Smooth muscle cell (in vitro differentiated cells): Measurements from ENCODE around the gene PAK2. TPM values are rescaled to one million over a fixed set of nuclear protein-coding genes. Genes with fewer than 3 reads are reported as not detected.

ENCODE experiments used
- DNase-seq: peaks from one replicate; lab custom pipeline; 2025; ENCODE audit not compliant: unreplicated experiment; lab: John Stamatoyannopoulos, UW
- H2AFZ ChIP-seq: fragments of 200-600 bp; sonication (generic); 2 replicates; pipeline ENCODE4 v1.6.0; 2016; ENCODE audit warnings: antibody characterized with exemption, low read depth, mild to moderate bottlenecking
- H3F3A ChIP-seq: fragments of 200-600 bp; sonication (generic); 2 replicates; pipeline ENCODE4 v1.6.0; 2017; ENCODE audit warnings: antibody characterized with exemption, low read depth
- H3K27ac ChIP-seq: fragments of 200-600 bp; sonication (generic); 2 replicates; pipeline ENCODE4 v1.5.1; 2016; ENCODE audit warnings: low read depth, mild to moderate bottlenecking
- H3K27me3 ChIP-seq: fragments of 200-600 bp; sonication (generic); 2 replicates; pipeline ENCODE4 v1.6.1; 2016; ENCODE audit warnings: low read depth, mild to moderate bottlenecking
- H3K36me3 ChIP-seq: fragments of 200-600 bp; sonication (generic); 2 replicates; pipeline ENCODE4 v1.5.1; 2016; ENCODE audit warnings: low read depth
- H3K4me1 ChIP-seq: fragments of 200-600 bp; sonication (generic); 2 replicates; pipeline ENCODE4 v1.5.1; 2016; ENCODE audit warnings: low read depth
- H3K4me2 ChIP-seq: fragments of 200-600 bp; sonication (generic); 2 replicates; pipeline ENCODE4 v1.6.0; 2016; ENCODE audit warnings: mild to moderate bottlenecking
- H3K4me3 ChIP-seq: fragments of 200-600 bp; sonication (generic); 2 replicates; pipeline ENCODE4 v1.5.1; 2016; ENCODE audit warnings: mild to moderate bottlenecking
- H3K79me2 ChIP-seq: fragments of 200-600 bp; sonication (generic); 2 replicates; pipeline ENCODE4 v1.6.0; 2016; ENCODE audit warnings: low read depth, mild to moderate bottlenecking
- H3K9ac ChIP-seq: fragments of 200-600 bp; sonication (generic); 2 replicates; pipeline ENCODE4 v1.6.0; 2016; ENCODE audit warnings: low read depth
- H3K9me3 ChIP-seq: fragments of 200-600 bp; sonication (generic); replicated peaks from 2 replicates; pipeline ENCODE4 v1.5.1; 2016; ENCODE audit warnings: low read depth
- H4K20me1 ChIP-seq: fragments of 200-600 bp; sonication (generic); 2 replicates; pipeline ENCODE4 v1.6.0; 2016; ENCODE audit warnings: low read depth
- WGBS: methylation state at CpG from one replicate; pipeline ENCODE4 v1.1.7; 2016; ENCODE audit warnings: low lambda C conversion rate; 5-methylcytosine and 5-hydroxymethylcytosine counted together
- polyA plus RNA-seq: library from polyadenylated mRNA; unstranded; fragments of >200 nt; fragmentation: Nextera tagmentation; extraction: Ambion mirVana; gene quantifications from 2 replicates; pipeline ENCODE4 v1.2.1, GENCODE V29; 2016
- total RNA-seq: library from RNA; depleted of rRNA; stranded (reverse); fragments of >200 nt; gene quantifications from 2 replicates; pipeline ENCODE4 v1.2.3, GENCODE V29; 2014
- TF ChIP-seq, protein P1 (sequence below): fragments of 200-600 bp; sonication (generic); IDR thresholded peaks from 2 replicates; pipeline ENCODE4 v1.5.1; 2017; ENCODE audit warnings: borderline replicate concordance, mild to moderate bottlenecking, antibody characterized with exemption; ENCODE audit not compliant: insufficient read depth, poor library complexity, severe bottlenecking

The PAK2 gene
- total and polyA plus RNA-seq, 2 experiments from 2014 or later = 20.6 to 98.4 TPM

DNA sequence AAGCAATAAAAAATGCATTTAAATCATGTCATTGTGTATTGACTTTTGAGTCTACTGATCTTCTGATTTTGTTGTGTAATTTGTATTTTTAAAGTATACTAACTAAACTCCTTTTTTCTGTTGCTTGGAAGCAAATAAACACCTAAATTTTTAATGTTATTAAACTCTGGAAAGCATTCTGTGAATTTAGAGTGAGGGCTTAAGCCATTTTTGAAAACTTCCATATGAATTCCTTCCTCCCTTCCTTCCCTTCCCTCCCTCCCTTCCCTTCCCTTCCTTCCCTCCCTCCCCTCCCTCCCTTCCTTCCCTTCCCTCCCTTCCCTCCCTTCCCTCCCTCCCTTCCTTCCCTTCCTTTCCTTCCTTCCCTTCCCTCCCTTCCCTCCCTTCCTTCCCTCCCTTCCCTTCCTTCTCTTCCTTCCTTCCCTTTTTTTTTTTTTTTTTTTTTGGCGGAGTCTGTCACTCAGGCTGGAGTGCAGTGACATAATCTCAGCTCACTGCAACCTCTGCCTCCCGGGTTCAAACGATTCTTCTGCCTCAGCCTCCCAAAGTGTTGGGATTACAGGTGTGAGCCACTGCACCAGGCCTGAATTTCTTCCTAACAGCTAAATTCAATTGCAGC lies 71.4 kb downstream of the PAK2 start:
- H3K9ac ChIP-seq = no peak overlapping the region
- 96% methylated on average over 2 of the region's 3 CpGs for WGBS

DNA sequence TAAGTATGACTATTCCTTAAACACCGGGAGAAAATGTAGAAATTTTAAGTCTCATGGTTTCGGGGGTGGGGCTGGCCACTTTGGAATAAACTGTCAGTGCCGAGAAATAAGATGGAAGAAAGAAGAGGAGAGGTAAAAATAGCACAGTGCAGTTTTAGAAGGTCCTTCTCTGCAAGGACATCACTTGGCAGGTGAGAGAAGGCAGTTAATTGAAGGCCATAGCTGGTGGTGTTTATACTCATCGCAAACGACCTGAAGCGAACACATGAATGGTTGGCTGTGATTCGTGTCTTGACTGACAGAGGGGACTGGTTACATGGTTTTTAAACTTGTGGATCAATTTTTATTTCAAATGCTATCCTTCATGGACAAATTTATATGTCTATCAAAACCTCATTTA lies 73.2 kb downstream of the PAK2 start:
- no peak overlapping the region for H3K4me3 ChIP-seq
- H2AFZ ChIP-seq = no peak overlapping the region
- peaks cover 24% of the 10 kb centered on the region for H3K36me3 ChIP-seq
- no peak overlapping the region for H3K27ac ChIP-seq
- no peak for DNase-seq
- no peaks in the 10 kb centered on the region for H4K20me1 ChIP-seq
- H3K79me2 ChIP-seq = no peaks in the 10 kb centered on the region
- H3K4me2 ChIP-seq = no peak overlapping the region
- no peaks in the 10 kb centered on the region for H3F3A ChIP-seq
- H3K9me3 ChIP-seq = peaks cover 3% of the 10 kb centered on the region
- no peaks in the 10 kb centered on the region for H3K27me3 ChIP-seq
- no peaks in the 10 kb centered on the region for H3K4me1 ChIP-seq
- WGBS = 96% methylated on average over 7 of the region's 7 CpGs
- no peak overlapping the region for H3K9ac ChIP-seq
- TF ChIP-seq, protein P1, sequence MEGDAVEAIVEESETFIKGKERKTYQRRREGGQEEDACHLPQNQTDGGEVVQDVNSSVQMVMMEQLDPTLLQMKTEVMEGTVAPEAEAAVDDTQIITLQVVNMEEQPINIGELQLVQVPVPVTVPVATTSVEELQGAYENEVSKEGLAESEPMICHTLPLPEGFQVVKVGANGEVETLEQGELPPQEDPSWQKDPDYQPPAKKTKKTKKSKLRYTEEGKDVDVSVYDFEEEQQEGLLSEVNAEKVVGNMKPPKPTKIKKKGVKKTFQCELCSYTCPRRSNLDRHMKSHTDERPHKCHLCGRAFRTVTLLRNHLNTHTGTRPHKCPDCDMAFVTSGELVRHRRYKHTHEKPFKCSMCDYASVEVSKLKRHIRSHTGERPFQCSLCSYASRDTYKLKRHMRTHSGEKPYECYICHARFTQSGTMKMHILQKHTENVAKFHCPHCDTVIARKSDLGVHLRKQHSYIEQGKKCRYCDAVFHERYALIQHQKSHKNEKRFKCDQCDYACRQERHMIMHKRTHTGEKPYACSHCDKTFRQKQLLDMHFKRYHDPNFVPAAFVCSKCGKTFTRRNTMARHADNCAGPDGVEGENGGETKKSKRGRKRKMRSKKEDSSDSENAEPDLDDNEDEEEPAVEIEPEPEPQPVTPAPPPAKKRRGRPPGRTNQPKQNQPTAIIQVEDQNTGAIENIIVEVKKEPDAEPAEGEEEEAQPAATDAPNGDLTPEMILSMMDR = no peak

More for the DNA sequence above, 71.4 kb downstream of the PAK2 start:
- no peaks in the 10 kb centered on the region for H3K79me2 ChIP-seq
- H3K9me3 ChIP-seq = peaks cover 3% of the 10 kb centered on the region
- H4K20me1 ChIP-seq = no peaks in the 10 kb centered on the region
- H3K27me3 ChIP-seq = no peaks in the 10 kb centered on the region
- H3F3A ChIP-seq = no peaks in the 10 kb centered on the region
- H3K4me3 ChIP-seq = no peak overlapping the region
- H3K27ac ChIP-seq = no peak overlapping the region
- DNase-seq = no peak
- H3K36me3 ChIP-seq = peaks cover 37% of the 10 kb centered on the region
- TF ChIP-seq, protein P1 = no peak
- no peak overlapping the region for H3K4me2 ChIP-seq
- H2AFZ ChIP-seq = no peak overlapping the region
- no peaks in the 10 kb centered on the region for H3K4me1 ChIP-seq

DNA sequence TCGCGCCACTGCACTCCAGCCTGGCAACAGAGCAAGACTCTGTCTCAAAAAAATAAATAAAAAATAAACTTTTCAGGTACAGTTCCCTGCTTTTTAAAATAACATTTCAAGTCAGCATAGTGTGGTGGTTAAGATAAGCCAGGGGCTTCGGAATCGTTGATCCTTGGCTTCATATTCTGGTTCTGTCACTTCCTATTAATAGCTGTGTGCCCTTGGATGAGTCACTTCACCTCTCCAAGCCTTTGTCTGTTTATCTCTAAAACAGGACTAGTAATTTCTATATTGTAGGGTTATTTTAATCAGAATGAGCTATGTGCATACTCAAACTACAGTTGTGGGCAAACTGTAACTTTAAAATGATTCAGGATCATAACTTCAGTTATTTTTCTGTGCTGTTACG lies 74.2 kb downstream of the PAK2 start:
- WGBS = 93% methylated on average over 5 of the region's 5 CpGs
- no peak overlapping the region for H3K4me2 ChIP-seq

More for the DNA sequence above, 74.2 kb downstream of the PAK2 start:
- Histone ChIP-seq H3K4me1 (no peaks in the 10 kb centered on the region), H3K79me2 (no peaks in the 10 kb centered on the region), H4K20me1 (no peaks in the 10 kb centered on the region), H3K27me3 (no peaks in the 10 kb centered on the region), H3K9ac (no peak overlapping the region), H3K9me3 (peaks cover 3% of the 10 kb centered on the region), H3K27ac (no peak overlapping the region), H2AFZ (no peak overlapping the region), H3K4me3 (no peak overlapping the region), H3K36me3 (peaks cover 29% of the 10 kb centered on the region), H3F3A (no peaks in the 10 kb centered on the region)
- TF ChIP-seq, protein P1 = no peak
- no peak for DNase-seq
